NCI-H510A treated with DMSO at 0.1 percent for 48 hours (cell line): ENCODE results near the gene NSD1.

Experiments
- DNase-seq: peaks from one replicate; lab custom pipeline; 2025; lab: John Stamatoyannopoulos, UW

Gene NSD1

DNA sequence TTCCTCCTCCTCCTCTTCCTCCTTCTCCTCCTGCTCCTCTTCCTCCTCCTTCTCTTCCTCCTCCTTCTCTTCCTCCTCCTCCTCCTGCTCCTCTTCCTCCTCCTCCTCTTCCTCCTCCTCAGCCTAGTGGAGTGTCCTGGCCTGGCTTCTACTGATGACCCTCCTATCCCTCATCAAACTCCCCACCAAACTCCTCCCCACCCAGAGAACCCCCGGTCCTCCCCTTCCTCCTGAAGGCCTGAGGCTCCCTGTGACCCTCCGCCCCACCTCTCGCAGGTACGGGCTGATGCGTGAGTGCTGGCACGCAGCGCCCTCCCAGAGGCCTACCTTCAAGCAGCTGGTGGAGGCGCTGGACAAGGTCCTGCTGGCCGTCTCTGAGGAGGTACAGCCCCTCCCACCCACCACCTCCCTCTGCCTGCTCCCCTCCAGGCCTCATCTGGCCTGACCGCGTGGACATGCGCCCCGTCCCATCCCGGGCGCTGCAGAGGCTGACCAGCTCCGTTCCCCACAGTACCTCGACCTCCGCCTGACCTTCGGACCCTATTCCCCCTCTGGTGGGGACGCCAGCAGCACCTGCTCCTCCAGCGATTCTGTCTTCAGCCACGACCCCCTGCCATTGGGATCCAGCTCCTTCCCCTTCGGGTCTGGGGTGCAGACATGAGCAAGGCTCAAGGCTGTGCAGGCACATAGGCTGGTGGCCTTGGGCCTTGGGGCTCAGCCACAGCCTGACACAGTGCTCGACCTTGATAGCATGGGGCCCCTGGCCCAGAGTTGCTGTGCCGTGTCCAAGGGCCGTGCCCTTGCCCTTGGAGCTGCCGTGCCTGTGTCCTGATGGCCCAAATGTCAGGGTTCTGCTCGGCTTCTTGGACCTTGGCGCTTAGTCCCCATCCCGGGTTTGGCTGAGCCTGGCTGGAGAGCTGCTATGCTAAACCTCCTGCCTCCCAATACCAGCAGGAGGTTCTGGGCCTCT, 36.3 kb upstream of the NSD1 start:
- no peak for DNase-seq

DNA sequence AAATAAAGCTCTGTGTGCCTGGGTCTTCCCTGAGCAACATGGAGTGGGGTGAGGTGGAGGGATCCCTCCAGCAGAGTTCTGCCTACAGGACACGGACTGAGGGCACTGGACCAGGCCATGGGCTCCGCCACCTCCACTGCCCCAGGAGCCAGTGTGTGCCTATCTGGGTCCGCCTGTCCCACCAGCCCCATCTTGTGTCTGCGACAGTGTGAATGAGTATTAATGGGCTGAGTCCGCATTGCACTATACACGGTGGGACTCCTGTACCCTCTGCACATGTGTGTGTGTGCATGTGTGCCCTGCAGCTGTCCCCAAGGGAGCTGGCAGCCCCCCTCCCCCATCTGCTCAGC, 35.5 kb upstream of the NSD1 start:
- no peak for DNase-seq

DNA sequence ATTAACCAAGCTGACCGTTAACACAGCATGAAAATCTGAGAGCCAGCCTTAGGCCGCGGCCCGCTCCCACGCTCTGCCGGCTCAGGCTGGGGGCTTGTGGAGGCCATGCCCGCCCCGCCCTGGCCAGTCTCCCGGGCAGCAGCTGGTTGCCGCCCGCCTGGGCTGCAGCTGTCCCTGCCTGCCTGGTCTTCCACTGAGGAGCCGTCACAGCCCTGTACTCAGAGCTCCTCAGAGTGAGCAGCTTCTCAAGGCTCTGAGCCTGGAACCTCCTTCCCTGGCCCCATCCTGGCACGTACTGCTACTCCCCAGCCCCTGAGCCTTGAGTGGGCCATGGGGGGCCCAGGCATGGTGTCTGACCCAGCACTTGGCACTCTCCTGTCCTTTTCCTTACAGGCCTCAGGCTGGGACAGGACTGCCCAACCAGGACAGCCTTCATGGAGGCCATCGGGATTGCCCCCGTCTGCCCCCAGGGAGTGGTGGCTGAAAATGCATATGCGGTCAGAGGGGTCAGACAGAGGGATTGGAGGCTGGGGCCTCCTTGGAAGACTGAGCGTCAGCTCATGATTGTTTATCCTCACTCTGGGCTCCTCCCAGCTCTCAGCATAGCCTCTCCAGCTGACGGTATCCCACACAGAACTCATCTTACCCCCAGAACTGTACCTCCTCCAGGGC, 35.0 kb upstream of the NSD1 start:
- no peak for DNase-seq

DNA sequence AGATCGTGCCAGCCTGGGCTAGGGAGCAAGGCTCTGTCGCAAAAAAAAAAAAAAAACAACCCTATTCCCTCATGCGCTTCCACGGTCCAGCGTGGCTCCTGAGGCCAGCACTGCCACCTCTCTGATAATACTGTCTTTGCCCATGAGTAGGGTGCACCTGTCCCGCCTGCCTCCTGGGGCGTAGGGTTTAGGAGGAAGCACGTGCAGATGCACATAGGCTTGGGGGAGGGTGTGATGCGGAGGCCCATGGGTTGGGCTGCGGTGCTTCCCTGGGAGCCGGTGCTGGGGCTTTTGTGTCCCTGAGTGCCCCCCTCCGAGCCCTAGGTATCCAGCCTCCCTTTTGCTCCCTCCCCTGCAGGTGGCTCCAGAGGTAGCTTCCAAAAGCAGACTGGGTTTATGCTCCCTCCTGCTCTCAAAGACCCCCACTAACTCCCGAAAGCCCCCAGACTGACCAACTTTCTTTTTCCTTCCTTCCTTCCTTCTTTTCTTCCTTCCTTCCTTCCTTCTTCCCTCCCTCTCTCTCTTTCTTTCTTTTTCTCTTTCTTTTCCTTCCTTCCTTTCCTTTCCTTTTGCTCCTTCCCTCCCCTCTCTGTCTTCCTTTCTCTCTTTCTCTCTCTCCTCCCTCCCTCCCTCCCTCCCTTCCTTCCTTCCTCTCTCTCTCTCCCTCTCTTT, 34.0 kb upstream of the NSD1 start:
- no peak for DNase-seq

DNA sequence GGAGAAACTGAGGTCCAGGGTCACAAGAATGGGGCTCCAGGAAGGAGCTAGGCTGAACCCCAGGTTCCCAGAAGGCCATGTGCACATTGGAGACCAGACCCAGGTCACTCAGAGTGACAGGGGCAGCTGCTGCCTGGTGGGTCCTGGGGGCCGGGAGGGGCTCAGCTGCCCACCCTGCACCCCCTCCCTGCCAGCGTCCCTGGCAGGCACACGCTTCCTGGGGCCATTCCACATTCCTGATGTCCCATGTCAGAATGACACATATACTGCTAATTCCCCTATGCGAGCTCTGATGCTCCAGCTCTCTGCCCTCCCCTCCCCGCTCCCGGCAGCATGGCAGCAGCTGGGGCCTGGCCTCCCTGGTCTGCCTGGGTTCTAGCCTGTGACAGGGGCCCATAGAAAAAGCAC, 32.9 kb upstream of the NSD1 start:
- DNase-seq, result no peak

DNA sequence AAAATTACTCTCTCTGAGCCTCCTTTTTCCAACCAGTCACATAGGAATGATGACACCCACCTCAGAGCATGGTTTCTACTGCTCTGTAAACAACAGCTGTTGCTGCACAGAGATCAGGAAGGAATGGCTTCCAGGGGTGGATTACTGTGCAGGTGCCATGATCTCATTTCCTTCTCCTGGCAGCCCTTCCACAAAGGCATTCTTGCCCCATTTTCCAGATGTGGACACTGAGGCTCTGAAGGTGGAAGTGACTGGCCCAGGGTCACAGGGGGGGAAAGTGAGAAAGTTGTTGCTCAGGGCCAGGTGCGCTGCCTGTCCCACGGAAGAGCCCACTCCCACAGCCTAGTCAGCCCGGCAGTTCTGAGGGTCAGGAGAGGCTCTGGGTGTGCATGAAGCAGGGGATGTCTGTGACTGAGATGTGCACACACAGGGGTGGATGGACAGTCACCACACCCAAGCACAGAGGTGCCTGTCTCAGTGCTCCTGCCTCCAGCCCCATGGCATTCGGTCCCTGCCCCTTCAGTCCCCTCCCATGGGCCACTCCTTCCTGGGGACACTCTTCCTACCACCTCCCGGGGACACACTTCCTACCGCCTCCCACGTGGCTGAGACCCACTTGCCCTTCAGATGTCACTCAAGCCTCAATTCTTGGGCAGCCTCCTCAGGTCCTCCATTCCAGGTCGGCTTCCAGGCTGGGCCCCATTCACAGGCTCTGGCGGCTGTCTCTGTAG, 29.9 kb upstream of the NSD1 start:
- DNase-seq, result no peak

DNA sequence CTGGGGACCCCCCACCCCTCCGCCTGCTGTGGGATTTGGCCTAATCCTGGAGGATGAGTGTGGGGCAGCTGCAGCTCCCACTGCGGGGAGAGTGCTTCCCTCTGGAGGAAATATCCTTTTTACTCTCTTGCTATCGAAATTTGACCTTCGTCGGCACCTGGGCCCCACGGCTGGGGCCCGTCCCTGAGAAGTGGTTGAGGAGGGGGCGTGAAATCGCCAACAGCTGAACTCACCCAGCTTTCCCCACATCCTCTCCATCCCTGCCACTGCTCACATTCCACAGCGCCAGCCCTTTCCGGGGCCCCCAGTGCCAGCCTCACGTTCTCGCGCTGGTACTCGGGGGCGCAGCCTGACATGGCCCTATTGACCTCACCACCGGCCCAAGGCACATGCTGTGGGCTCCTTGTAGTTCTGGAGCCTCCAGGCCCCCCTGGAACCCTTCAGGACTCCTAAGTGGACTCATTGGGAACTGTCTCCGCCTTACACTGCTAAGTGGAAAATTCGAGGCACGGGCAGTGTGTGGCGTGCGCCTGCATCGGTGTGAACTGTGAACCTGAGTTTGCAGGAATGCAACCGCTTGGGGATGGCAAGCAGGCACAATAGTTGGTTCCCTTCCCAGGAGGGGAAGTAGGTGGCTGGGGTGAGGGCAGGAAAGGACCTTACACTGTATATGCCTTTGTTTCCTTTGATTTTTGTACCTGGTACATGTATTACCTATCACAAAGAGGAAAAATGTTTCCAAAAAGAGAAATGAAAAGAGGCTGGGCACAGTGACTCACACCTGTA, 27.7 kb upstream of the NSD1 start:
- no peak for DNase-seq

DNA sequence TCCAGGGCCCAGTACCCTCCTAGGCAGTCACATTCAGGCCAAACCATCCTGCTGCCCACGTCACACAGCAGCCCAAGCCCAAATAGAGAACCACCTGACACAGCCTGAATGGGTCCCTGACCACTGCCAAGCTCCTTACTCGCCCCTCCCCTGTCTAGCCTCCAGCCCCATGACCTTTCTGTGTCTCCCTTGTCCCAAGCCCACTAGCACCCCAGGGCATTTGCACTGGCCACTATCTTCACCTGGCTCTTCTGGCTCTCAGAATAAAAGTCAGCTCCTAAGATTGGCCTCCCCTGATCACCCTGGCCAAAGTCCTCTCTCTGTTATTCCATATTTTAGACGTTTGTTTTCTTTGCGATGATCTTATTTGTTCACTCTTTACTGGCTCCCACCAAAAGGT, 26.4 kb upstream of the NSD1 start:
- DNase-seq, result no peak

DNA sequence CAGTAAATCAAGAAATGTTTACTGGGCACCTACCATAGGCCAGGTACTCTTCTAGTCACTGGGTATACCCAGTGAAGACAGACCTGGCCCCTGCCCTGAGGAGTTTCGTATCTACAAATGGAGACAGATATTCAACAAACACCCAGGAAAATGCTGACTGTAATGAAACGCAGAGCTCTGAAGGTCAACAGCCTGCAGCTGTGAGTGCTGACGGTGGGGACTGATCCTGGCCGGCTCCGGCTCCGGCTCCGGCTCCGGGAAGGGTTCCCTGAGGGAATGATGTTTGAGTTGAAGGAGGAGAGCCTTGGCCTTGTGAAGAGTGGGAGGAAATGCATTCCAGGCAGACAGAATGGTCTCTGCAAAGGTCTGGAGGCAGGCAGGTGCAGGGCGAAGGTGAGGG, 23.8 kb upstream of the NSD1 start:
- DNase-seq, result no peak

DNA sequence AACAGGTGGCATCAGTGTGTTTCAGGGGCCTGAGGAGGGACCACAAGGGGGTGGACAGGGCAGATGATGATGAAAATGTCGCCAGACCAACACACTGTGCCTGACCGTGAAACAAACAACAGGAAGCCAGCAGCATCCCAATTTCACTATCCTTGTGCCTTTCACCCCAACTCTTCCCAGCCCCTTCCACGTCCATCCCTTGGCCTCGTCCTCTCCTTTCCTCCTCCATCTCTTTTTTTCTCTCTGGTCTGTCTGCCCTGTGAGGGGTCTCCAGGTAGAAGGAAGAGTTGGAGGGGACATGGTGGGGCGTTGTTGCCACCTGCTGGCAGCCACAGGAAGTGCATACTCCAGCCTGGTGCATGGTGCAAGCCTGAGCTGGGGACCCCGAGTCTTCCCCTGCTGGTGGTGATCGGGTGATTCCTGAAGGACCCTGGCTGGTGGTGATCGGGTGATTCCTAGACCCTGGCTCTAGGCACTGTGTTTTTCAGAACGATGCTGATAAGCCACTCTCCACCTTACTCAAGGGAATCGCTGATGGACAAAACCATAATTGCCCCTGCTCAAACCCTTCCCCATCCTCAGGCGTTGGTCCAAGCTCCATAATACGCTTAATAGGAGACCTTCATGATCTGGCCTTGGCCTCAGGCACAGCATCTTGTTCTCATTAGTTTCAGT, 21.7 kb upstream of the NSD1 start:
- peak; percentile 8 for DNase-seq

DNA sequence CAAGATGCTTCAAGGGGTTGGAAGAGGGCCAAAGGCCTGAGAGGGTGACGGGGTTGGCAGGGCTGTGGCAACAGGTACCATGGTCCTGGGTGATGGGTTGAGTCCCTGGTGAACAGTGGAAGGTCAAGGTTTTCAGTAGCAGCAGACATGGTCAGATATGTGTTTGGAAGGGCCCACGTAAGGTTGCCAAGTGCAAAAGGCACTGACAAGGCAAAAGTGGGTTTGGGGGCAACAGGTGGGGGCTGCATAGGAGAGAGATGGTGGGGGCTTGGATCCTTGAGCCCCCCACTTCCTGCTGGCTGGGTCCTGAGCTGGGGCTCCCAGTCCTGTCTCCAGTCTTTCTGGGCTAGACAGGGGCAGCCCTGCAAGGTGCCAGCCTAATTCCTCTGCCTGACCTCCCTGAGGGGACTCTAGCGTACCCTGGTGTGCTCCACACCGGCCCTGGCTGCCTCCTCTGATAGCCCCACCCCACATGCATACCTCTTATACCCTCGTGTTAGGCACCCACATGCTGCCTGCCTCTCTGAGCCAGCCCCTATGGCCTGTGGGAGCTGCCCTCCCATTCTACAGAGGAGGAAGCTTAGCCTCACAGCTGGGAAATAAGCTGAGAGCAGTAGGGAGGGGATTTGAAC, 20.9 kb upstream of the NSD1 start:
- DNase-seq, result no peak

DNA sequence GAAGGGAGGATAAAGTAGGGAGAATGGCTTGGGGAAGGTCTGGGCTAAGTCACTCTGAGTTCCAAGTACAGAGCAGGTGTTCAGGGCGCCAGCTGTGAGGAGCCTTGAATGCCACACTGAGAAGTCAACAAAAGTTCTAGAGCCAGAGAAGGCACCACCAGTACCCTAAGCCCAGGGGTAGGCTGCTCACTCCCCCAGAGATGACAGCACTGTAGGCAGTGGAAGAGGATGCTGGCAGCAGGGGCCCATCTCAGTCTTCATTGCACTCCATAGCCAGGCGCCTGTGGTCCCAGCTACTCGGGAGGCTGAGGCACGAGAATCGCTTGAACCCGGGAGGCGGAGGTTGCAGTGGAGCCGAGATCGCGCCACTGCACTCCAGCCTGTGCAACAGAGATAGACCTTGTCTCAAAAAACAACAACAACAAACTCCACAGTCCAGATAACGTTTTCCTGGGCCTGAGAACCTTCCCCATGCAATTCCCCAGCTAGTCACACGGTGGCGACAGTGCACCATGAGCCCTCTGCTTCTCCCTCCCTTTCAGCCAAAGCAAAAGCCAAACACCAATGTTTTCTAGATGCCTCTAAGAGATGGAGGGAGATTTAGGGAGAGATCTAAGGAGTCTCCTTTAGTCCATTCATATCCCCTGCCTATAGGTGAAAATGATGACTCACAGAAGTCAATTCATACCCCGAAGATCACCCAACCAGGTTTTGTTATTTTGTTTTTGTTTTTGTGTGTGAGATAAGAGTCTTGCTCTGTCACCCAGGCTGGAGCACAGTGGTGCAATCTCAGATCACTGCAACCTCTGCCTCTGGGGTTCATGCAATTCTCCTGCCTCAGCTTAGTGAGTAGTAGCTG, 19.8 kb upstream of the NSD1 start:
- DNase-seq, result peak; percentile 30

DNA sequence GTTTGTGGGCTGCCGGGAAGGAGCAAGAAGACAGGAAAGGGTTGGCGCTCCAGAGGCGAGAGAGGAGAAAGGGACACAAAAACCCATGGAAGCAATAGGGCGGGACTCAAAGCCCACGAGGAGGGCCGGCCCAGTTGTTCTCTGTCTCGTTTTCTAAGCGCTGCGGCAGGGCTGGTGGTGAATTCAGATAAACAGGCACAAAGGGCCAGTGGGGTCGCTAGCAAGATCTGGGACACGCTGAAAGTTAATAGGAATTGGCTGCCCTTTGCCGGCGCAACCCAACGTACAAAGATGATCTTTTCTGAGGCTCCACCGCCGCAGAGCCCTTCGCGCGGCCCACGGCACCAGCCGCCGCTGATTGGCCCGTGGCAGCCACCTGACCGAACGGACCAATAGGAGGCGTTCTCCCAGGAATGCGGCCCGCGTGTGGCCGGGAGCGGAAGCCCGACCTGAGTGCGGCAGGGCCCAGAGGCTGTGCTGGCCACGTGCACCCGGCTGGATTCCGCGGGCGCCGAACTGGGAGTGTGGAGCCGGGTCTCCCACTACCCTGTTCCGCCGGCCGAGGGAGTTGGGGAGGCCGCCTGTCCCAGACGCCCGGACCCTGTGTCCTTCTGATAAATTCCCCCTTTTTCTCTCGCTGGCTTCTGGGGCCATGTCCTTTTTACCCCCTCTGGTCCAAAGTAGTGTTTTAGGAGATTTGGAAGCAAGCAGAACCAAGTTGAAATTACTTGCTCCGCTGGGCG, 16.8 kb upstream of the NSD1 start:
- no peak for DNase-seq

DNA sequence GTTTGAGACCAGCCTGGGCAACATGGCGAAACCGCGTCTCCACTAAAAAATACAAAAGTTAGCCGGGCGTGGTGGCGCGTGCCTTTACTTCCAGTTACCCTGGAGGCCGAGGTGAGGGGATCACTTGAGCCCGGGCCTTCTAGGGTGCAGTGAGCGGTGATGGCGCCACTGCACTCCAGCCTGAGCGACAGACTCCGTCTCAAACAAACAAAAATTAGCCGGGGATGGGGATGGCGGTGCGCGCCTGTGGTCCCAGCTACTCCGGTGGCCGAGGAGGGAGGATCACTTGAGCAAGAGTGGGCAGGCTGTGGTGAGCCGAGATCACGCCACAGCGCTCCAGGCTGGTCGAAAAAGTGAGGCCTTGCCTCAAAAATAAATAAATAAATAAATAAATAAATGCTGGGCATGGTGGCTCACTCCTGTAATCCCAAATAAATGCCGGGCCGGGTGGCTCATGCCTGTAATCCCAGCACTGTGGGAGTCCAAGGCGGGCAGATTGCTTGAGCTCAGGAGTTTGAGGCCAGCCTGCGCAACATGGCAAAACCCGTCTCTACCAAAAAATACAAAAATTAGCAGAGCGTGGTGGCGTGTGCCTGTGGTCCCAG, 16.0 kb upstream of the NSD1 start:
- DNase-seq, result no peak

DNA sequence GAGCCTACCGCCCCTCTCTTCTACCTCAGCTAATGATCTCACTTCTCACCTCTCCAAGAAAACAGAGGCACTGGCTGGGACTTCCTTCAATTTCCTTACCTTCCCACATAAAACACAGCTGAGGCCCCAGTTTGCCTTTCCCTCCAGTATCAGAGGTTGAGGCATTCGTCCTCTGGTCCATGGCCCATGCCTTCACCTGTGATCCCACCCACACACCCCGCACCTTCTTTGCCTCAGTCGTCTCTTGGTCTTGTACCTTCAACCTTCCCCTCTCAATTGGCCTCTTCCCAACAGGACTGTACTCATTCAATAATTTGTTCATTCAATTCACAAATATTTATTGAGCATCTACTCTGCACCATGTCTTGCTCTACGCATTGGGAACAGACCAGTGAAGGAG, 11.0 kb upstream of the NSD1 start:
- DNase-seq, result no peak

DNA sequence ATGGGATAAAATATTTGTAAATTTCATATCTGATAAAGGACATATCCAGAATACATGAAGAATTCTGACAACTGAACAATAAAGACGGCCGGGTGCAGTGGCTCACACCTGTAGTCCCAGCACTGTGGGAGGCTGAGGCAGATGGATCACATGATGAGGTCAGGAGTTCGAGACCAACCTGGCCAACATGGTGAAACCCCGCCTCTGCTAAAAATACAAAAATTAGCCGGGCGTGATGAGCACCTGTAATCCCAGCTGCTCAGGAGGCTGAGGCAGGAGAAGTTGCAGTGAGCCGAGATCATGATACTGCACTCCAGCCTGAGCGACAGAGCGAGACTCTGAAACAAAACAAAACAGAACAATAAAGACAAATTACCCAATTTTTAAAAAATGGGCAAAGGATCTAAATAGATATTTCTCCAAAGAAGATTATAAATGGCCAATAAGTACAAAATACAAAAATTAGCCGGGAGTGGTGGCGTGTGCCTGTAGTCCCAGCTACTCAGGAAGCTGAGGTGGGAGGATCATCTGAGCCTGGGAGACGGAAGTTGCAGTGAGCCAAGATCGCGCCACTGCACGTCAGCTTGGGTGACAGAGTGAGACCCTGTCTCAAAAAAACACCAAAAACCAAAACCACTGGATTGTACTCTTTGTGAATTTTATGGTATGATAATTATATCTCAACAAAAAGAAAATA, 9.6 kb upstream of the NSD1 start:
- no peak for DNase-seq

DNA sequence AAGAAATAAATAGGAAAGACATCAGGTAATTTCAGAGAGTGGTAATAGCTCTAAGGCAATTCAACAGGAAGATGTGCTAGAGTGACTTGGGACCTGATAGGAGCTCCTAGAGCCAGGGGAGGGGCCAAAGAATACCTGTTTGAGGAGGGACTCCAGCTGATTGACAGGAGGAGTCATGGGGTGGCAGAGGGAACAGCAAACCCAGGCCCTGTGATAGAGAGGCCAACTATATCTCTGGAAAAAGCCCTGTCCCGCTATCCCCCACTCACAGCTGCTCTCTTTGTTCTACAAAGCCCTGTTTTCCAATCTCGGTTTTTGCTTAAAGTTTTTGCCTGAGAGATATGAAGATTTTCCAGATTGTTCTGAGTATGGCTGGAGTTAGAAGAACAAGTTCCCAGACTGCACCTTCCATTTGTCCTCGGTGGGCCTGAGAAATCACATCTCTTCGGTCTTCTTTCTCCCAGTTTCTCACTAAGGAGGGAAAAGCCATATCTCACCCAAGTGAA, 9.0 kb upstream of the NSD1 start:
- peak; percentile 5 for DNase-seq
